GM18907 (cell line): ENCODE results near the gene MICB.

ENCODE experiments used
- ATAC-seq: cut with Tn5 transposase; IDR thresholded peaks from one replicate; pipeline ENCODE4 v1.9.1; 2021; ENCODE audit warnings: mild to moderate bottlenecking, moderate library complexity; ENCODE audit not compliant: unreplicated experiment

The MICB gene

GRCh38 chr6:31559606-31559957 is 61.6 kb downstream of the MICB start:
- peak; percentile 1 for ATAC-seq

DNA sequence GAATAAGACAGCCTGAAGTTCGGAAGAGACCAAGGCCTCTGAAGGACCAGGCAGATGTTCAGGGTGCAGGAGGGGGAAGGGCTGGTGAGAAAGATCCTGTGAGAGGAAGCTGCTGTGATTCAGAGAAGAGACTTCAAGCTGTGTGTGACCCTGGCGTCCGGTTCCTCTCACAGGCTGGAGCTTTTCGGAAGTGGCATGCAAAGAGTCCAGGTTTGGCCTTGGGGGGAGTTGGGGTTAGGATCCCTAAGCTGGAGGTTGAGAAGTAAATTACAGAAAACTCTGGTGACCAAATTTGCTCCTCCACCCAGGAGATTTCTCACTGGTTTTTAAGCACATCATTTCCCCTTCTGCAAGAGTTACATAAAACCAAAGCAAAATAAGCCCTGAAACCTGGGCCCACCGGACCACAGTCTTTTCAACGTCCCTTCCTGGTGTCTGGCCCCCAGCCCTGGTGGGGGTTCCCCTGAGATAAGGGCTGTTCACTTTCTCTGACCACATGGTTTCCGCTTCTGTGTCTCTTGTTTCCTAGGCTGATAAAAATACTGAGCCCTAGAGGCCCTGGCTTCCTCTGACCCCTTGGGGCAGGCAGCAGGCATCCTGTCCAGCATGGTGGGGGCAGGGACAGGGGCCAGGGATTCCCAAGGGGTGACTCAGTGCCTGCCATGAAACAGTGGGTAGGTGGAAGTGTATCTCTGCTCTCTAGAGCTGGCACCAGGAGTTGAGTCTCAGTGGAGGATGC is 62.2 kb downstream of the MICB start:
- ATAC-seq = peak; percentile 60

GRCh38 chr6:31560697-31561058 is 62.7 kb downstream of the MICB start:
- no peak for ATAC-seq
